22Rv1 (cell line): ENCODE data around the gene DGCR2.

Experiments used
- CTCF ChIP-seq: fragments of 450-650 bp; IDR thresholded peaks from 2 replicates; pipeline ENCODE4 v1.5.1; 2017; ENCODE audit warnings: mild to moderate bottlenecking
- ZFX ChIP-seq: fragments of 450-650 bp; IDR thresholded peaks from 2 replicates; pipeline ENCODE4 v1.6.1; 2017; ENCODE audit warnings: antibody characterized with exemption, borderline replicate concordance

DNA sequence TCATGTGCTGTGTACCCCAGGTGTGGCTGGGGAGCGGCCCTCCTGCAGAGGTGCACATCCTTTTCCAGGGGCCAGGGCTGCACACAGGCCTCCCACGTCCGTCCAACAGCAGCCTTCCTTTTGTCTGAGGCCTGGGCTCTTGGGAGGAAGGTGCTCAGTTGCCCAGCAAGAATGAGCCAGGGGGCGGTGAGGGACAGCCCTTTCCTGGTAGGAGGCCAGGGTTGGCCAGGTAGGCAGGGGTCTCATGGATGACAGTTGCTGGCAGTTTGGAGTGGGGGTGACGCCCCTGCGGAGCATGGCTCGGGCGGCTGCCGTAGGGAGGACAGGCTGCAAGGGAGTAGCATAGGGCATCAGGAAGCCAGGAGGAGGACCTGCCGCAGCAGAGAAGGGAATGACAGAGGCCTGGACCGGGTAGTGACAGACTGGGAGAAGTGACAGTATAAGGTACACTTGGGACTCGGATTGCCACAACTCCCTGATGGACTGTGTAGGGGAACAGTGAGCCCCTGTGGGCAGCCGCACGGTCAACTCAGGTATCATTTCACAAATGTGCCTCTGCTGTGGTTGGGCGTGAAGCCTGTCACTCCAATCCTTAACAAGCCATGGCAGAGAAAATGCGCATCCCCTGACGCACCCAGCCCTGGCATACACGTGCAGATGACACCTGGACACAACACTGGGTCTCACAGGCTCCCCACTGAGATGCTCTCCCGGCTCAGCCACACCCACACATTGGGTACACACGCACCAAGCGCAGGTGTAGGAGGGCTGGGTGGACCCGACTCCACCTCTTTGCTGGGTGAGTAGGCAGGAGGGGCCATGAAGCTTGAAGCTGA, 79.7 kb downstream of the DGCR2 start:
- TF ChIP-seq CTCF: no peak
- TF ChIP-seq ZFX: no peak
